ENCODE results near the gene CCL2.
"Not testable (repeated sequence)": the region's sequence is repeated elsewhere in the genome, so short reads cannot be mapped to it uniquely, and the experiment has no call there.

Gene CCL2

DNA sequence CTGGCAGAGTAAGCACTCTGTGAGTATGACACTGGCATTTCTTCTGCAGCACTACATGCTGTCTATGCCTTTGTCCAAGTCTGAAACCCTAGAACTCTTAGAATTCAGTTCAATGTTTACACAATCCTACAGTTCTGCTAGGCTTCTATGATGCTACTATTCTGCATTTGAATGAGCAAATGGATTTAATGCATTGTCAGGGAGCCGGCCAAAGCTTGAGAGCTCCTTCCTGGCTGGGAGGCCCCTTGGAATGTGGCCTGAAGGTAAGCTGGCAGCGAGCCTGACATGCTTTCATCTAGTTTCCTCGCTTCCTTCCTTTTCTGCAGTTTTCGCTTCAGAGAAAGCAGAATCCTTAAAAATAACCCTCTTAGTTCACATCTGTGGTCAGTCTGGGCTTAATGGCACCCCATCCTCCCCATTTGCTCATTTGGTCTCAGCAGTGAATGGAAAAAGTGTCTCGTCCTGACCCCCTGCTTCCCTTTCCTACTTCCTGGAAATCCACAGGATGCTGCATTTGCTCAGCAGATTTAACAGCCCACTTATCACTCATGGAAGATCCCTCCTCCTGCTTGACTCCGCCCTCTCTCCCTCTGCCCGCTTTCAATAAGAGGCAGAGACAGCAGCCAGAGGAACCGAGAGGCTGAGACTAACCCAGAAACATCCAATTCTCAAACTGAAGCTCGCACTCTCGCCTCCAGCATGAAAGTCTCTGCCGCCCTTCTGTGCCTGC, at the start of gene CCL2:
Gene CCL2 (plus strand): TSS at position 635 of the 730 bp plus-strand sequence. CDS start 65 bp downstream, at position 700.
- no peak for FAIRE-seq

DNA sequence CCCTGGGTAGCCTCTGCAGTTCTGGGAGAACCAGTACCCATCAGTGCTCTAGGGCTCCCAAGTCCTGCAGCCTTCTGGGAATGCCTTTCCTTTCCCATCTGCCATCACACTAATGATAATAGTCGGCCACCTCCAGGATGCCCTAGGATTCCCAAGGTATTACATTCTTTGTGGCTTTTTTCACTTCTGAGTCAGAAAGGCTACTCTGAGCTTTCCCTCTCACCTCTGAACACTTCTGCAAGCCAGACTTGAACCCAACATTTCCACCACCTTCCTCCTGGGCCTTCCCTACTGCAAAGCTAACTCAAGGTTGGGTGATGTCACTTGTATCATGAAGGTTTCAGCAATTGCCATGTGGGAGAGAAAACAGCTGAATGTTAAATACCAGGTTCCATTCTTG, 49.7 kb upstream of the CCL2 start:
- no peak for FAIRE-seq

DNA sequence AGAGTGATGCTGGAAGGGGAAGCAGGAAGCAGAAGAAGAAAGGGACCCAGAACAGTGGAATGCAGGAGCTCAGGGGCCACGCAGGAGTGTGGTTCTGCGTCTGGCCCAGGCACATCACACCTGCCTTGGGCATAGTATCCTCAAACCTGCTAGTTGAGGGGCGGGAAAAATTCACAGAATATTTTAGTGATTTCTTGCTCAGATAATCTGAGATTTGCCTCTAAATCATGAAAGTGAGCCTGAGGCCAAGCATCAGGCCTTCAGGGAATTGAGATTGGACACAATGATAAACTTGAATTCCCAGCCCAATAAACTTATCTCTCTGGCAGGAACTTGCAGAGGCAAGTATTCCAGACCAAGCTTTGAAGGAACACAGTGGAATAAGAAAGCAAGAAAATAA, 48.5 kb upstream of the CCL2 start:
- FAIRE-seq: no peak

DNA sequence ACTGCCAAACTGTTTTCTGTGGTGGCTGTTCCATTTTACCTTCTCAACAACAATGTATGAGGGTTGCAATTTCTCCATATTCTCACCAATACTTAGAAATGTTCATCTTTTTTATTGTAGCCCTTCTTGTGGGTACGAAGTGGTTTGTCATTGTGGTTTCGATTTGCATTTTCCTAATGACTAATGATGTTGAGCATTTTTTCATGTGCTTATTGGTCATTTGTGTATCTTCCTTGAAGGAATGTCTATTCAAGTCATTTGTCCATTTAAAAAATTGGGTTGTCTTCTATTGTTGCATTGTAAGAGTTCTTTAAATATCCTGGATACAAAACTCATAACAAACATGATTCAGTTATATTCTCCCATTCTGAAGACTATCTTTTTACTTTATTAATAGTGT, 47.5 kb upstream of the CCL2 start:
- no peak for FAIRE-seq

DNA sequence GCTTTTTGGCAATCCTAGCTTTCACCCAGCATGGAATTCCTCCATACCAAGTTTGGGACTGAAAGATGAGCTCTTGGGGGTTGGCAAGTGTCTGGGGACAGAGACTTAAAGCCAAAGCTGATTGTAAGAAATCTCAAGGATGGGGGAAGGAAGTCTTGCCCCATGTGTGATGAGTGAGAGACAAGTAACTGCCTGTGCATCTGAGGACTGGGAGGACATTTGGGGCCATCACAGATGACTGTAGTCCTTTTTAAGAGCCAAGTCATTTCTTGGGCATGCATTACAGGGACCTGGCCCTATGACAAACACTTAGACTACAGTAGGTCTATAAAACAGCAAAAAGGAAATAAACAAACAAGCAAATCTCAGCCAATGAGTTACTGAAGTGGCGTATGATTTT, 36.3 kb upstream of the CCL2 start:
- FAIRE-seq: no peak

DNA sequence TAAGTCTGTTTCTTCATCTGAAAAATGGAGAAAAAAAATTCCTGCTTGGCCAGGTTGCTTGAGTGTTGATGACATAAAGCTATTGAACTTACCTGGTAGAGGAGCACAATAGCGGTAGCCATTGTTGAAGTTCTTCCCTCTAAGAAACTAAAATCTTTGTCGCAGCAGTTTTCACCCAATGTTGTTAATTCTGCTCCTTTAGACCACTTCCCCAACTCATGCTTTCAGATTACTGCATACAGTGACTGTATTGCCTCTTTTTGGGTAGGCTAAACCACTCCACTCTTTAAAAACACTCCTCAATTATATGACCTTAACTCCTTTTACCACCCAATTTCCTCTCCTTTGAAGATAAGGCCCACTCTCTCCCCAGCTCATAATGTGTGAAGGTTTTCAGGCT, 35.7 kb upstream of the CCL2 start:
- no peak for FAIRE-seq

DNA sequence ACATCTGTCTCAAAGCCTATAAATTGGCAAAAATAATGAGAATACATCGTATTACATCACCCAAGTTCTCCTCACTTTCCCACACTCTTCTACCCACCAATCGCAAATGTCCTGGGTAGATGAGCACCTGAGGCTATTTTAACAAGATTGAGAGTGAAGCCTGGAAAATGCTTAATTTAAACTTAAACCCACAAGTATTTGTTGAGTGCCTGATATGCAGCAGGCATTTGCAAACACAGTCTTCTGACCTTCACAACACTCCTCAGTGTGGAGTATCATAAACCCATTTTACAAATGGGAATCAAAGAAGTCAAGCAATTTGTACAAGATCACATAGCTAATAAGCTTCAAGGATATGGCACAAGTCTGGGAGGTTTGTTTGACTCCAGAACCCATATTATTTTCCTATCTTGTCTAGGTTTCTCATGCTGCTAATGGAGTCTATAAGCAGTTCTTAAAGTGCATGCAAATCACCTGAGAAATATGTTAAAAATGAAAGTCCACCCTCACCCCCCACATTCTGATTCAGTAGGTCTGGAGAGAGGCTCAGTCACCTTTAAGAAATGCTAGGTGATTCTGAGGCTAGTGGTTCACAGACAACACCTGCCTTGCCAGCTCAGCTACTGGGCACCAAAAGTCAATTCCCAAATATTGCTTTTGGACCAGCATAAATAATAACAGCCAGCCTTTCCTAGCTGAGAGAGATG, 34.9 kb upstream of the CCL2 start:
- FAIRE-seq: no peak

DNA sequence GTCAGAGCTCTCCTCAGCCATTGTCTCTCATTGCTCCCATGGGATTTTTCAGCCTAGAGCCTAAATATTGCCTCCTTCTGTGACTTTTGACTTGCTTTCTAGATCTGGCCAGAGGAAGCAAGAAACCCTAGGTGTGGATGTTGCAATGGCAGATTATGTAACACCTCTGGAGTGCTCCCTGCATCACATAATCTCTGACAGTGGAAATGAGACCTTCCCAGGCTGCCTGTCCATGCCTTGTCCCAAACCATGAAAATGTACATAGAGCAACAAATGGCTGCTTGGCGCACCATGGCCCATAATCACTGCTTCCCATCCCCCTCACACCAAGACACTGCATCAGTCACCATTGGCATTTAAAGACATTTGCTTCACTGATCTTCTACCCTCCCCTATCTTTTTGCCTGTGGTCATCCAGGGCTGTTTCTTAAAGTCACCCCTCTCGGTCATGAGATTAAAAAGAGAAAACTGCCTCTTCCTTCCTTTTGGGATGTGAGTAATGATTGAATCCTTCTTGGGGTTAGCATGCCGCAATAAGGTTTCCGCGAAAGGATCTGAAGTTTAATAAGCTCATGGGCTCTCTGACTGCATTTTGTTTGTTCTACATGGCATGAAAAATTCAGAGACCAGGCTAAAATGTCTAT, 34.2 kb upstream of the CCL2 start:
- FAIRE-seq: no peak

DNA sequence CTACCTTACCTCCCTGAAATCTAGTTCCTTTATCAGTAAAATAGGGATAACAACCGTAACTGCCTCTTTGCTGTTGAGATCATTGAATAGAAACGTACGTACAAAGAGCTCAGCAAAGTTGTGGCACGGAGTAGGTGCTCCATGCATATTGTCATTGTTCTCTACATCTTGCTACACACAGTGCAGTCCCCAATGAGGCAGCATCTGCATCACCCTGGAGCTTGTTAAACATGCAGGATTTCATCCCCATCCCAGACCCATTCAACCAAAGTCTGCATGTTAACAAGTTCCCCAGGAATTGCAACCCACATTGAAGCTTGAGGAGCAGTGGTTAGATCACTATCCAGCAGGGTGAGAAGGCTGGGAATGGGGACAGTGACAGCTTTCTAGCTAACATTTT, 33.7 kb upstream of the CCL2 start:
- FAIRE-seq: no peak

DNA sequence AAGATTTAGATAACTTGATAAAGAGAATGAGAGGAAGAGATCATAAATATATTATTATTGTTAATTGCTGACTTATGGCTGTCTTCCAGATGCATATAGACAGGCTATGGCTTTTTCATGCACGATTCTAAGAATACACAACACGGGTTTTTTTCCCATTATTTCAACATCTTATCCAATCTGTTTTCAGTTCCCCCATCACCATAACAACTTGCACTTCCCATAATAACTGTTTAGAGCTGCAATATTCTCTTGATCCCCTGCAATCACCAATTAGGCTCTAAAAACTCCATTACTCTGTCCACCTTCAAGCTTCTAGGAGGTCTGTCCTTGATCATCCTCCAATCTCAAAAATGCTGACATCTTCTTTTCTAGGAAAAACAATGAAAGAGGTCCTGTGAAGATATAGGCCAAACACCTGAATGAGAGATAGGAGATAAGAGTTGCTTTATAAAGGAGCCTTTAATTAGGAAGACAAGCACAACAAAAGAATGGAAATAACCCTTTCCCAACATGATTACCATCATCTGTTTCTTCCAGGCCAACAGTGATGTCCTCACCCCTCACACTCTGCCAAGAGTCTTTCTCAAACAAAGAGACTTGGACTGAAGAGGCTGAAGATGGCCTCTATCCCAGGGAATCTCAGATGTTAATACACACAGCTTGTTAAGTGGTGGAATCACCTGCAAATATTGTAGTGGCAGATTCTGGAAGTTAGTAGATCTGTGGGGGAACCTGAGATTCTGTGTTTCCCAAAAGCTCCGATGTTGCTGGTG, 32.2 kb upstream of the CCL2 start:
- FAIRE-seq: no peak

DNA sequence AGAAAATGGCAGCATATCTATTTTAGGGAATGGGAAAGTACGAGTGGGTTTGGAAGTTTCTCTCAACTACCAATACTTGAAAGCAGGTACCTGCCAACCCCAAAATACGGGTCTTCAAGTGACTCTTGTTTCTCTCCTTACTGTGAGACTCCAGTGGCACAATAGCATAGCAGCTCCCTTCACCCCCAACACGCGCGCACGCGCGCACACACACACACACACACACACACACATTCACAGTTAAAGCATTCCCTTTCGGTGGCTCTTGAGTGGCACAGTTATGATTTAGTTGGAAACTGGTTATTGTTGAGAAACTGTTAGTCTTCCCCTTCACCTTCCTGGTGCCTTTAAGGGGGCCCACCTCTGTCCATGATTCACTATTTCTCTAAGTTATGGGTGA, 30.0 kb upstream of the CCL2 start:
- FAIRE-seq: no peak

DNA sequence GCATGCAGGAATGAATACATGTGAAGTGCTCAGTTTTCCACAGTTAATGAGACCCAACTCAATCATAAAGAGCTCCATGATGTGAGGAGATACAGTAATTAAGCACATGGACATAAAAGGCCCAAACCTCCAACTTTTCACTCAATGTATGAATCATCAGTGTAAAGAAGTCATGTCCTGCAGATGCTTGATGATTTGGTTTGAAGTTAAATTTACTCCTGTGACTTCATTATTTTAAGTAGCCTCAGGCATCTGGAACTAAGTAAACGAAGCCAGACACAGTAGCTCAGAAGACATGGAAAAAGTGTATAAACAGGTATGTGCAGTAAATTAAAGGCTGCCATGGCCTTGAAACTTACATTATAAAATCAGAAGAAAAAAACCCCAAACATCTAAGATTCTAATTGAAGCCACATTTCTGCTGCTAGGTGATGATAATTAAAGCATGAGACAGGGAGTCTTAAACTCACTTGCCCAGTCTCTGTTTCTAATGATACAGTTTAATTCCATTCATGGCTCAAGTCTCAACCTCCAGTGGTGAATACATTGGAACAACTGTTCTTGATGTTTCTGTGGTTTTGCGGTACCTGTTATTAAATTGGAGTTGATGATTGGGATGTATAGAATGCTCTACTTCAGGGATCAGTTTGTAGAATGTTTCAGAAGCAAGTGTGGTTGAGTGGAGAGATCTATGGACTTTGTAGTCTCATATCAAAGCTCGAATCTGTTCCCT, 28.9 kb upstream of the CCL2 start:
- no peak for FAIRE-seq

DNA sequence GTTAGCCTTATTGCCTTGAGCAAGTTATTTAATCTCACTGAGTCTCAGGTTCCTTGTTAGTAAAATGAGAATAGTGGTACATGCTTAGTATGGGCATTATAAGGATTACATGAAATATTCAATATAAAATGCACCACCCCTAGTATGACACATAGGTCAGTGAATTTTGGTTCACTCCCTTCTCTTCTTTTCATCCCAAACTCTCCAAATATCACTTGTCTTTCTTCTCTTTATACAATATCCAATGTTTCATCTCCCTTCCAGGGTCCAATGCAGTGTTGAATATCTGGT, 28.4 kb upstream of the CCL2 start:
- no peak for FAIRE-seq

DNA sequence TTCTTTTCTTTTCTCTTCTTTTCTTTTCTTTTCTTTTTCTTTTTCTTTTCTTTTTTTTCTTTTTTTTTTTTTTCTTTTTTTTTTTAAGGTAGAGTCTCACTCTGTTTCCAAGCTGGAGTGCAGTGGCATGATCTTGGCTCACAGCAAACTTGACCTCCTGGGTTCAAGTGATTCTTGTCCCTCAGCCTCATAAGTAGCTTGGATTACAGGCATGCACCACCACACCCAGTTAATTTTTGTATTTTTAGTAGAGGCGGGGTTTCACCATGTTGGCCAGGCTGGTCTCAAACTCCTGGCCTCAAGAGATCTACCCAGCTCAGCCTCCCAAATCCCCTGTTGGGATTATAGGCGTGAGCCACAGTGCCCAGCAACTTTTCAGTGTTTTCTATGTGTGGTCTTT, 27.8 kb upstream of the CCL2 start:
- FAIRE-seq: not testable (repeated sequence)

DNA sequence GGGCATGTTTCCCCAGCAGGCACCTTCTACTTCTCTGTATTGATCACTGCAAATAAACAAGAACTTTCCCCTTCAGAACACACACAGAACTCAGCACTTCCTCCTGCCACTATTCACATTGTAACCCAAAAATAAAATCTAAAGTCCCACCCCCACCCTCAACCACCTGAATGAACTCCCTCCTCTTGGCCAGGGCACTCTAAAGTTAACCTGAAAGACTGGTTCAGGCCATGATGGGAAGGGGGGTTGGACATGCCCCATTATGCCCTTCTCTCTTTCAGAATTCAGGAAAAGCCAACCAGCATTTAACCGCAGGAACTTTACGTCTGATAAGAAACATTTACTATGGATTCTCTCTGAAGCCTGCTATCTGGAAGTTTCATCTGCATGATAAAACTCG, 27.4 kb upstream of the CCL2 start:
- FAIRE-seq: no peak

DNA sequence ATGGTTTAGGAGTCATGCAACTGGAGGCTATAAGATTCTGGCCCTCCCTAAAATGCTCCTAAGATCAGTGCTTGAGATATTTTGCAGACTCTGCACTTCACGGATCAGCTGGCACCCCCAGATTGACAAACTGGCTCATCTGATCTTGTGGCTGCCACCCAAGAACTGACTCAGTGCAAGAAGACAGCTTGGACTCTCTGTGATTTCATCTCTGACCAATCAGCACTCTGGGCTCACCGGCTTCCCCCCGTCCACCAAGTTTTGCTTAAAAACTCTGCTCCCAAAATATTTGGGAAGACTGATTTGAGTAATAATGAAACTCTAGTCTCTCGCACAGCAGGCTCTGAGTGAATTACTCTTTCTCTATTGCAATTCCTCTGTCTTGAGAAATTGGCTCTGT, 26.3 kb upstream of the CCL2 start:
- FAIRE-seq: no peak

DNA sequence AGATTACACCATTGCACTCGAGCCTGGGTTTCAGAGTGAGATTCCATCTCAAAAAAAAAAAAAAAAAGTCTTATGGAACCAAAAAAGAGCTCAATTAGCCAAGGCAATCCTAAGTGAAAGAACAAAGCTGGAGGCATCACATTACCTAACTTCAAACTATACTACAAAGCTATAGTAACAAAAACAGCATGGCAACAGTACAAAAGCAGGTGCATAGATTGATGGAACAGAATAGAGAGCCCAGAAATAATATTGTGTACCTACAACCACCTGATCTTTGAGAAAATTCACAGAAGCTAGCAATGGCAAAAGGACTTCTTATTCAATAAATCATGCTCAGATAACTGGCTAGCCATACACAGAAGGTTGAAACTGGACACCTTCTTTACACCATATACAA, 24.7 kb upstream of the CCL2 start:
- no peak for FAIRE-seq

DNA sequence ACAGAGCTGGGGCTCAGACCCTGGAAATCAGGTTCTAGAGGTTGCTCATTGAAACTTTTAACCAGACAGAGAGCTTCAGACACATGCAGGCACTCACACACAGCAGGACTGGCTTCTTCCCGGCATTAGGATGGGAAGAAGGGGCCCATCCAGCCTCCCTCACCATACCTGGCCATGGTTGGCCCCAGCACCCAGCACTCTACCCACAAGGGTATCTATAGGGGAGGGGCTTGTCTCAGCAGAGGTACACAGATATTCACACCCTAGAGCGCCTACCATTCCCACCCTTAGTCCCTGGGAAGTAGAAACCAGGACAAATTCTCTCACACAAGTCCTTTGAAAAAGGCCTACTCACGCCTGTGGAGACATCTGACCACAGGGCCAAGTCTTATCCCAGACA, 20.5 kb upstream of the CCL2 start:
- no peak for FAIRE-seq

DNA sequence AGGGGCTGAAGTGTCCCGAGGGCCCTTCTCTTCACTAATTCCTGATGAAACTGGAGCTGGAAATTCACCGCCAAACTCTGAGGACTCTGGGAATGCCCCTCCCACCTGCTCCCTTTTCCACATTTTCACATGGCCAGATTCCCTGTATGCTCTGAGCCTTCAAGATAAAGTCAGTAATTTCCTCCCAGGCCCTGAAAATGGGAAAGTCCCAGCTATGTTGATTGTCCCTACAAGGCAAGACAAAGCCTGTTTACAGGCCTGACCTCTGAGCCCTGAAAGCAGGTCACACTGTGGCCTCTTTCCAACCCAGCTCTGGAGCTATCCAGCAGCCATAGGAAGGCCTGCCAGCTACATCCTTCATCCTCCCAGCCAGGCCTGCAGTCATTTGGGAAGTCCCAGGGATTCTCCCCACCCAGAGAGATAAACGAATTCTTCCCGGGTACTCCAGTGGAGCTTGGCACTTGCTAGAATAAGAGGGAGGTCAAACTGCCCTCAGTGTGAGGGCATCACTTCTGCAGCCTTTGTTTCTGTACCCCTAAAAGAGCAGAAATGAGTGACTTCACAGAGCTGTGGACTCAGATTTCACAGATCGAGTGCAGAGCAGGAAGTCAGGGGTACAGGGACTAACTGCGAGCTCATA, 19.6 kb upstream of the CCL2 start:
- FAIRE-seq: no peak

DNA sequence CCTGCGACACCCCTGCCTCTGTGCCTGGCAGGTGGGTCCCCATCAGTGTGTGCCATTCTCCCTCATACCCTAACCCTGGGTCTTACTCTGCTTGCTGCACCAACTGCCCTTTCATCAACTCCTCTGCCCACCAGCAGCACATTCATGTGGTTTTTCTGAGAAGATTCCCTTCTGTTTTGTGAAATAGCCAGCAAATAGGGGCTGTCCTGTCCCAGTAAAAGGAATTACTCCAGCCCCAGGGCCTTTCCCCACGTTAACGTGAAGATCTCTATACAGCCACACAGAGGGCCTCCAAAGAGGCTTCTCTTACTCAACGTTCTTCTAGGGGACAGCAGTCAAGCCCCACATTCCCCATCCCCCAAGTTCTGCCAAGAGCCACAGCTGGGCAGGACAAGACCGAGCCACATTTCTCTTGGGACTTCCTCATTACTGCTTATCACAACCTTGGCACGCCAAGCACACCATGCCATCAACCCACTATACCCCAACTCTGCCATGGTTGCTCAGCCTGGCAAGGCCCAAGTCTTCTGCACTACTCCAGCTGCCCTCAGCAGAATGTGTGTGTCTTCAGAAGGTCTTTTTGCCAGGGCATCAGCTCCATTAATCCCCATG, 18.7 kb upstream of the CCL2 start:
- FAIRE-seq: no peak

DNA sequence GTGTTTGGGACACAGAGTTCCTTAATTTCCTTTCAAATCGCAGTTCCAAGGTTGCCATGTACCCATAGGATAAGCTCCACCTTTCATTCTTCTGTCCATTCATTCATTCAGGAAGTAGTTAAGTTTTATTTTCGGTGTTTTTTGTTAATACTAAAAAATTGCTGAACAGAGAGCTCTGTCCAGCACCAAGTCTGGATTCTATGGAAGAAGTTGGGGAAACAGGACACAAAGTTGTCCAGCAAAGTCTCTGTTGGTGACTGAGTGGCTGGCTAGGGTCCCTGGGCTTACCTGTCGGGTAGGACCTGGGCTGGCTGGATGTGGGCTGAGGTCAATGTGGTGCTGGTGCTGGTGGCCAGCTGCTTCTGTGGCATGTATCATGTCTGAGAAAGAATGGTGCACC, 17.6 kb upstream of the CCL2 start:
- FAIRE-seq: no peak

DNA sequence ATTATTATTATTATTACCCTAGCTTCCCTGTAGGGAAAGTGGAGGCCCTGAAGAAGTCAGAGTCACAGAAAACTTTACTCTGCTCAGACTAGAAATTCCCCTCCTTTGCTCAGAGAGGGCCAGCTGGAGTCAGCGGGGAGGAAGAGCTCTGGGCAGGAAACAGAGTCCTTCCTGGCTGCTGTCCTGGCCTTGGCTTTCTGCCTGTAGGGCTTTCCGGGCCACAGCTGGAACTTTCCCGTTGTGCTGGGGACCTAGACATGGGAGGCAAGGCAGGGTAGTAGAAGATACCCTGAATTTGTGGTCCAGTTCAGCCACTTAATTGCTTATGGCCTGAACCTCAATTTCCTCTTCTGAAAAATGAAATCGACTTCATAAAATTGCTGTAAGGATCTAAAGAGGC, 14.0 kb upstream of the CCL2 start:
- no peak for FAIRE-seq

Measured in colon (tissue), 2 donors.